GM21447 (cell line): Measurements from ENCODE around the gene PTOV1.
A peak's percentile ranks its signal among the peaks of the same experiment; 100 is the strongest.

Experiments used
- ATAC-seq: cut with Tn5 transposase; IDR thresholded peaks from one replicate; pipeline ENCODE4 v1.9.1; 2021; ENCODE audit not compliant: unreplicated experiment

PTOV1 gene

GRCh38 chr19:49873129-49873521 lies 22.2 kb downstream of the PTOV1 start:
- ATAC-seq, result no peak

DNA sequence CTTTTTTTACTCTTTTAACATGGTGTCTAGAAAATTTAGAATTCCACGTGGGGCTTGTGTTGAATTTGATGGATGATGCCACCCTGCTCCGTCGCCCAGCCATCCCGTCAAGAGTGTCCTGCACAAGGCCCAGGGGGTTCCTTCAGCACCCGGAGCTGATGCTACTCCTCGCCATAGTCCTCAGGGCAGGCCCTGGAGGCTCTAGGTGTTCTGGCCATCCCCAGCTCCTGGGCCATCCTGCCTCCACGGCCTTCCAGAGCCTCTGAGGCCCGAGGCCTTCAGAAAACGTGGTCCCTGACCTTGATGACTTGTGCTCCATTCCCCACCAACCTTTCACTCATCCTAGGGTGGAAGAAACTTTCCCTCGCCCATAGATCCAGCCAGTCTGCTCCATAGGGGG lies 22.9 kb downstream of the PTOV1 start:
- ATAC-seq, result no peak

DNA sequence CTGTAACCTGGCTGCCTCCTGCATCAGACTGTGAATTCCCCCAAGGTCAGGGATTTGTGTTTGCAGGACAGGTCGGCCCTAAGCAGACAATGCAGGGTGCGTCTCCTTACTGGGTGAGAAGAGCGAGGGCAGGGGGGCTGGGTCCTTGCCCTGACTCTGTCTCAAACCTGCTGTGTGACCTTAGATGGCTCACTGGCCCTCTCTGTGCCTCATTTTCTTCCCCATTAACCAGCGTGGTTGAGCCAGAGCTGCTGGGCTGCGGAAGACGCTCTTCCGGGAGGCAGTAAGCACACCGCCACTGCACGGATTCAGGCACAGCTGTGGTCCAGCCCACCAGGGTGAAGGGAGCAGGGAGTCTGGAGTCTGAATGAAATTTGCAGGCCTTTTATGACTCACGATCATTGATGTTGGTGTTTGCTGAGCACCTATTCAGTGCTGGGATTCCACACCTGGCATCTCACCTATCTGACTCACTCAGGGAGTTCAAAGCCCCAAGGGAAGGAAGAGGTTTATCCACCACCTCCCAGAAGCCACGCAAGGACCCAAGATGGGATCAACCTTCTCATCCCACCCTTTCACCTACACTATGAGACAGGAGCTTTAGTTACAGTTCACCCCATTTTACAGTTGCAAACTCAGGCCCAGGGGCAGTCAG lies 23.7 kb downstream of the PTOV1 start:
- ATAC-seq, result no peak

DNA sequence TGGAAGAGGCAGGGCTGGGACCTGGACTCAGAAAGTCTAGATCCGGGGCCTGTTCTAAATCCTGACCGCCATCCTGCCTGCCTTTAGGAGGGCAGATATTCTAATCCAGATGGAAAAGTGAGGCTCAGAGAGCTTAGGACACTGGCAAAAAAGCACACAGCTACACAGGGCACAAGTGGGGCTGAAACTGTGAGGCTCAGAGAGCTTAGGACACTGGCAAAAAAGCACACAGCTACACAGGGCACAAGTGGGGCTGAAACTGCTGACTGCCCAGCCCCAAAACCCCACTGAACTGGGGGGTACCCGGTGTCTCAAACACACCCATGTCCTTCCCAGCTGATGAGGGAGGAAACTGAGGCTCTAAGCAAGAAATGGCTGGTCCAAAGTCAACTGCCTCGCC lies 24.2 kb downstream of the PTOV1 start:
- ATAC-seq, result no peak

GRCh38 chr19:49875857-49876421 lies 25.0 kb downstream of the PTOV1 start:
- no peak for ATAC-seq

DNA sequence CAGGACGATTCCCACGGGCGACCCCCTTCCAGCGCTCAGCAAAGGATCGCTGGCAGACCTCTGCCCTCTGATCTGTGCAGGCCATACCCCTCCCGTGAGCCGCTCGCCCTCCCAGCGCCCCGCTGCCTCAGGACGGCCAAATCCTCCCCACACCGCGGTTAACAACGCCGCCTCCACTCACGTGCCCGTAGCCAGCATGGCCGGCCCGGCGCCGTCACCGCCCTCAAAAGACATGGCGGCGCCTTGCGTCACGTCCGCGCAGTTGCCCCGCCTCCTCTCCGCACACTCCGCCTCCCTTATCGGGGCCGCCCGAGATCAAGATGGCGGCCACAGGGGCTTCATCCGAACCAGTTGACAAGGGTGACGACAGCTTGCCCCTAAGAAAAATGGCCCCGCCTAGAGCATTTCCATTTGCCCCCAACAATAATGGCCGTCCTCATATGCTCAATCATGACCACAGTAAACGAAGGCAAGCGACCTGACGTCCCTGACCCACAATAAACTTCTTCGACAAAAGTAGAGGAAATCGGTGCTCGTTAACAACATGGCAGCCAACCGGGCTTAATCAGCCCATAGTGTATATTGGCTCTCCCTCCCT lies 25.6 kb downstream of the PTOV1 start:
- ATAC-seq, result peak; percentile 43

DNA sequence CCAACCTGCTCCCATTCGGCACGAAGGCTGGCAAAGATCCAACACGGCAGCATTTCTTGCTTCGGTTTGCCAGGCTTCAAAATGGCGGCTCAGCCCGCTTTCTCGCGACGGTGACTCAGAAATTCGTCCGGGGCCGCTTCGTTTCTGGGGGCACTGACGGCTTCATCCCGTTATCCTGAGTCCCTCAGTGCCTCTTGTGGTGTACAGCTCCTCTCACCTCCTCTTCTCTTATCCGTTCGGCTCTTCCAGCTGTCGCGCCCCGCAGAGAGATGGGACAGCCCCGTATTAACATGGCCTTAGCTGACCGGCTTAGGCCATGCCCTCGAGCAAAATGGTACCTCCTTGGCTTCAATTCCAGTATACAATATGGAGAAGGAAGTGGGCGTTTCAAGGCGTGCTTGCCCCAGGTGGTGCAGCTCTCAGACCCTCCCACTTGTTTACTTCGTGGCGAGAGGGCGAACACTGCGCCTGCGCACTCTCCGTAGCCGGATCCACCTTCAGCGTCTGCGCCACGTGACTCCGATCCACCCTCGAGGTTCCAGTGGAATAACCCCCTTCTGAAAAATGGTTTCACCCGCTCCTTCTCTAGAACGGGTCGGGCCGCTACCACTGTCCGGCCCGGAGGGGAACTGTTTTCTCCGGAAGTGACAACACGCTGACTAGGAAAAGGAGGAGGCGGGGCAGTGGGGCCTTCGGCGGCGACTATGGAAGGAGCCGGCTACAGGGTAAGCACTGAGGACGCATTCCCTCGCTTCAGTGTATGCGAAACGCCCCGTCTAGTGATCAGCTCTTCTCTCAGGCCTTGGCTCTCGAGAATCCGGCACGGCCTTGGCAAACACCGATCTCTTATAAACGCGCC lies 26.3 kb downstream of the PTOV1 start, which contains the start of the genes AKT1S1 and TBC1D17:
Gene AKT1S1 (minus strand): TSS at position 336 of the 859 bp plus-strand sequence. CDS start 4,060 bp downstream, outside the sequence.
Gene TBC1D17 (plus strand): TSS at position 683 of the 859 bp plus-strand sequence. CDS start 22 bp downstream, at position 705.
- ATAC-seq, result peak; percentile 53

GRCh38 chr19:49877879-49878743 lies 27.2 kb downstream of the PTOV1 start:
- ATAC-seq, result peak; percentile 43

GRCh38 chr19:49878744-49879070 lies 27.7 kb downstream of the PTOV1 start:
- no peak for ATAC-seq

GRCh38 chr19:49879243-49879963 lies 28.4 kb downstream of the PTOV1 start:
- ATAC-seq, result no peak

DNA sequence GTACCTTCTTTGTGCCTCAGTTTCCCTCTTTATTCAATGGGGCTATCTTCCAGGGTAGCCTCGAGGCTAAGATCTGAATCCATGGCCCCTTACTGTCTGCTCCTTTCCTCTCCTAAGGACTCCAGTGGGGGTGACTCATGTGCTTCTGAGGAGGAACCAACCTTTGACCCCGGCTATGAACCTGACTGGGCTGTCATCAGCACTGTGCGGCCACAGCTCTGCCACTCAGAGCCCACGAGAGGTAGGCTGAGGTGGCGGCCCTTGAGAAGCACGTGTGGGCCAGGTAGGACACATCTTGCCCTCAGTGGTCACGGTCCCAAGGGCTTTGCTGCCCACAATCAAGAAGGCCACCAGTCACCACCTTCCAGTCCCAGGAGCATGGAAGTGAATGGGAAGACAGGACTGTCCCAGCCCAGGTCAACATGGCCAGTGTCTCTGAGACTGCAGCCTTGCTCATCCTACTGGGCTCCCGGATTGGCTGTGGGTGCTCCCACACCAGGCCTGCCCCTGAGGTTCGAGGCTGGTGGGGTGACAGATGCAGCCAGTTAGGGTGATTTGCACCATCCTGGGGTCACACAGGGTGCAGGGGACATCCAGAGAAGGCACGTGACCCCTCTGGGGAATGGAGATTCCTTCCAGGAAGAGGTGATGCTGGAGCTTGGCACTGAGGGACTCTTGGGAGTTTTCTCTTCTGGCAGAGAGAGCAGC lies 29.4 kb downstream of the PTOV1 start:
- ATAC-seq, result no peak

GRCh38 chr19:49881186-49881585 lies 30.2 kb downstream of the PTOV1 start:
- no peak for ATAC-seq

DNA sequence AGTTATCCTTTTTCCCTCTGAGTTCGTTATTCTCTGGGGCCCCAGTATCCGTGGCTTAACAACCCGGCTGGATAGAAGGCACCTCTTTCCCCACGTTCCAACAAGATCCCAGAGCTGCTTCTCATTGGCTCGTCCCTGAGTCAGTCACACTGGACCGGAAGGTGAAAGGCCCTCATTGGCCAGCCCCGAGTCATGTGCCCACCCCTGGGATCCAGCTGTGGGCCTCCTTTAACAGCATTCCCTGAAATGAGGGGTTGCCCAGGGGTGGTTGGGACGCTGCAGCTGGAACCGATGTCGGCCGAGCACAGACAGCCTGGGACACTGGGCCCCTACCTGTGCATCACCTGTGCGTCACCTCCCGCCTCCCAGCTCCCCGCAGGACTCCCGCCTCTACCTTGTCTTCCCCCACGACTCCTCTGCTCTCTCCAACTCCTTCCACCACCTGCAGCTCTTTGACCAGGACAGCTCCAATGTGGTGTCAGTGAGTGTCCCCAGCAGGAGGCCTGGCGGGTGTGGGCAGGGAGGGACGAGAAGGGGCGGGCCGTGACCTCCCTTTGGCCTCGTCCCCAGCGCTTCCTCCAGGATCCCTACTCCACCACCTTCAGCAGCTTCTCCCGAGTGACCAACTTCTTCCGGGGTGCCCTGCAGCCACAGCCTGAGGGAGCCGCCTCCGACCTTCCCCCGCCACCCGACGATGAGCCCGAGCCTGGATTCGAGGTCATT lies 30.9 kb downstream of the PTOV1 start:
- ATAC-seq, result no peak

DNA sequence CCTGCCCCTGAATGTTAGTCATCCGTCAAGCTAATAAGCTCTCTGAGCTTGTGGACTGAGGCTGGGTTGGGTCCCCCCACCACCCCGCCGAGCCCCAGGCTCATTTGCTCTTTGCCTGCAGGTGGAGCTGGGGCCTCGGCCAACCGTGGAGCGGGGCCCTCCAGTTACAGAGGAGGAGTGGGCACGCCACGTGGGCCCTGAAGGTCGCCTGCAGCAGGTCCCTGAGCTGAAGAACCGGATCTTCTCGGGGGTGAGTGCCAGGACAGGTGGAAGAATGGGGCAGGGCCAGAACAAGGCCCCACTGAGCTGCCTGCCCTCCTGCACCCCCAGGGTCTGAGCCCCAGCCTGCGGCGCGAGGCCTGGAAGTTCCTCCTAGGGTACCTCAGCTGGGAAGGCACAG lies 31.7 kb downstream of the PTOV1 start:
- no peak for ATAC-seq

GRCh38 chr19:49883094-49883493 lies 32.1 kb downstream of the PTOV1 start:
- ATAC-seq, result no peak

- ATAC-seq, result no peak
Measured at GRCh38 chr19:49884109-49884508, 33.1 kb downstream of the PTOV1 start.

DNA sequence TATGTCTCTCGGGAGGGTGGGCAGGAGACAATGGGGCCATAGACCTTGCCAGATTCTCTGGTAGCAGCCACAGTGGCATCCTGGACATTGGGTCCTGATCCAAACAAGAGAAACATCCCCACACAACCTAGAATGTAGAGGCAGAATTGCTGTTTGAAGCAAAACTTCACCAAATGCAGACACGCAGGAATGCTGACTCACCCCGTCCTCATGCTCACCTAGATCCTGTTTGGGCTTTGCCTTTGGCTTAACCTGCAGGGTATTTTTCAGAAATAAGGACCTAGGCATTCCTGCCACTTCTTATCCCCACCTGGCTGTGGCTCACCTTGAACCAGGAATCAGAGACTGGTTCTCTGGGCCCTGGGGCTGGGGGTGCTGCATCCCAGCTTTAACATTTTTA lies 33.8 kb downstream of the PTOV1 start:
- ATAC-seq, result no peak

DNA sequence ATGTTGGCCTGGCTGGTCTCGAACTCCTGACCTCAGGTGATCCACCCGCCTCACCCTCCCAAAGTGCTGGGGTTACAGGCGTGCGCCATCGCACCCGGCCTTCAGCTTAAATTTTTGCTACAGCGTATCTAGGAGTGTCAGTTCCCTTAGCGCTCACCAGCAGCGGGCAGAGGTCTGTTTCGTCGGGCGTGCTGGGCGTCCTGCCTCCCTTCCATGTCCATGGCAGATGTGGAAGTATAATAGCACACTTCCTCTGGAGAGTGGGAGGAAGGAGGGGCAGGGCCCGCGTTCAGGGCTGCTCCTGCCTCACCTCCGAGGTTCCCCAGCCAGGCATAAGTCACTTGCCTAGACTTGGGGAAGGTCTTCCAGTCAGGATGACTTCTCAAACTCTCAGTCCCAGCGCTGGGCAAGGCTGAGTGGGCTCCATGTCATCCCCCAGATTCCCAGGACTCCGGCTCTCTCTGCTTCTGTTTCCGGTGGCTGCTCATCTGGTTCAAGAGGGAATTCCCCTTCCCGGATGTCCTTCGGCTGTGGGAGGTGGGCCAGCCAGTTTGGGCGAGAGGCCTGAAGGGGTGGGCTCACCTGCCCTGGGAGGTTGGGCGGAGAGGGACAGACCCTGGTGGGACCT lies 36.2 kb downstream of the PTOV1 start:
- no peak for ATAC-seq
